KMS-11 (cell line): ENCODE measurements around the gene HEXIM2.

Experiments
- H2AFZ ChIP-seq: fragments of 200-600 bp; sonication (generic); 2 replicates; pipeline ENCODE4 v1.6.1; 2016; ENCODE audit warnings: antibody characterized with exemption, mixed run types, low read depth
- H3K27ac ChIP-seq: fragments of 200-600 bp; sonication (generic); 2 replicates; pipeline ENCODE4 v1.6.1; 2016; ENCODE audit warnings: mild to moderate bottlenecking, mixed run types
- H3K27me3 ChIP-seq: fragments of 200-600 bp; sonication (generic); 2 replicates; pipeline ENCODE4 v1.6.1; 2017; ENCODE audit warnings: mild to moderate bottlenecking, low read depth, mixed run types, moderate library complexity; ENCODE audit not compliant: insufficient read depth
- H3K36me3 ChIP-seq: fragments of 200-600 bp; sonication (generic); 2 replicates; pipeline ENCODE4 v1.6.1; 2017; ENCODE audit warnings: mild to moderate bottlenecking, mixed run types; ENCODE audit not compliant: insufficient read depth
- H3K4me1 ChIP-seq: fragments of 200-600 bp; sonication (generic); 2 replicates; pipeline ENCODE4 v1.6.1; 2016; ENCODE audit warnings: mild to moderate bottlenecking, low read depth, mixed run types; ENCODE audit not compliant: poor library complexity, severe bottlenecking
- H3K4me2 ChIP-seq: fragments of 200-600 bp; sonication (generic); 2 replicates; pipeline ENCODE4 v1.7.0; 2016; ENCODE audit warnings: mild to moderate bottlenecking, mixed run types
- H3K4me3 ChIP-seq: fragments of 200-600 bp; sonication (generic); IDR thresholded peaks from 2 replicates; pipeline ENCODE4 v1.6.1; 2017; ENCODE audit warnings: low read depth, low read length, mixed read lengths; ENCODE audit not compliant: insufficient read depth
- H3K79me2 ChIP-seq: fragments of 200-600 bp; sonication (generic); 2 replicates; pipeline ENCODE4 v1.6.1; 2016; ENCODE audit warnings: low read depth, mixed run types; ENCODE audit not compliant: insufficient read depth
- H3K9ac ChIP-seq: fragments of 200-600 bp; sonication (generic); 2 replicates; pipeline ENCODE4 v1.6.1; 2016; ENCODE audit warnings: mild to moderate bottlenecking, mixed run types
- H4K20me1 ChIP-seq: fragments of 200-600 bp; sonication (generic); 2 replicates; pipeline ENCODE4 v1.6.1; 2016; ENCODE audit warnings: mild to moderate bottlenecking, mixed run types; ENCODE audit not compliant: insufficient read depth
- TF ChIP-seq, protein P1 (sequence below): fragments of 200-600 bp; sonication (generic); conservative IDR thresholded peaks from 2 replicates; pipeline ENCODE4 v1.6.1; 2017; ENCODE audit warnings: low read depth, mild to moderate bottlenecking, antibody characterized with exemption, low read length, moderate library complexity, mixed read lengths

The HEXIM2 gene

DNA sequence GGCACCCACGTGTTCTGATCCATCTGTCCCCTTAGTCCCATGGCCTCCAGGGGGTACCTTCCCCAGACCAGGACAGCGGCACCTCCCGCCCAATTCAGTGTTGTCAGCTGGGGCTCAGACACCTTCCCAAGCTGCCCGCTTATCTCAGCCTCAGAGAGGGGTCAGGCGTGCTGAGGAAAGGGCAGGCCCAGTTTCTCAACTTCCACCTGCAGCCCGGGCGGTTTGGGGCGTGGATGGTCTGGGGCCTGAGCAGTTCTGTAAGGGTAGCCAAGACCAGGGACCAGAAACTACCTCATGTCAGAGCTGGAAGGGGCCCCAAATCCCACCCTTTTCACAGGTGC is 34.5 kb upstream of the HEXIM2 start:
- Histone ChIP-seq H3K4me2 (no peak overlapping the region), H4K20me1 (no peaks in the 10 kb centered on the region), H3K9ac (no peak overlapping the region), H3K36me3 (no peaks in the 10 kb centered on the region), H3K27ac (no peak overlapping the region), H3K4me1 (peaks cover 3% of the 10 kb centered on the region), H3K4me3 (no peak overlapping the region), H3K27me3 (no peaks in the 10 kb centered on the region), H3K79me2 (no peaks in the 10 kb centered on the region), H2AFZ (no peak overlapping the region)
- TF ChIP-seq, protein P1, sequence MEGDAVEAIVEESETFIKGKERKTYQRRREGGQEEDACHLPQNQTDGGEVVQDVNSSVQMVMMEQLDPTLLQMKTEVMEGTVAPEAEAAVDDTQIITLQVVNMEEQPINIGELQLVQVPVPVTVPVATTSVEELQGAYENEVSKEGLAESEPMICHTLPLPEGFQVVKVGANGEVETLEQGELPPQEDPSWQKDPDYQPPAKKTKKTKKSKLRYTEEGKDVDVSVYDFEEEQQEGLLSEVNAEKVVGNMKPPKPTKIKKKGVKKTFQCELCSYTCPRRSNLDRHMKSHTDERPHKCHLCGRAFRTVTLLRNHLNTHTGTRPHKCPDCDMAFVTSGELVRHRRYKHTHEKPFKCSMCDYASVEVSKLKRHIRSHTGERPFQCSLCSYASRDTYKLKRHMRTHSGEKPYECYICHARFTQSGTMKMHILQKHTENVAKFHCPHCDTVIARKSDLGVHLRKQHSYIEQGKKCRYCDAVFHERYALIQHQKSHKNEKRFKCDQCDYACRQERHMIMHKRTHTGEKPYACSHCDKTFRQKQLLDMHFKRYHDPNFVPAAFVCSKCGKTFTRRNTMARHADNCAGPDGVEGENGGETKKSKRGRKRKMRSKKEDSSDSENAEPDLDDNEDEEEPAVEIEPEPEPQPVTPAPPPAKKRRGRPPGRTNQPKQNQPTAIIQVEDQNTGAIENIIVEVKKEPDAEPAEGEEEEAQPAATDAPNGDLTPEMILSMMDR = no peak

DNA sequence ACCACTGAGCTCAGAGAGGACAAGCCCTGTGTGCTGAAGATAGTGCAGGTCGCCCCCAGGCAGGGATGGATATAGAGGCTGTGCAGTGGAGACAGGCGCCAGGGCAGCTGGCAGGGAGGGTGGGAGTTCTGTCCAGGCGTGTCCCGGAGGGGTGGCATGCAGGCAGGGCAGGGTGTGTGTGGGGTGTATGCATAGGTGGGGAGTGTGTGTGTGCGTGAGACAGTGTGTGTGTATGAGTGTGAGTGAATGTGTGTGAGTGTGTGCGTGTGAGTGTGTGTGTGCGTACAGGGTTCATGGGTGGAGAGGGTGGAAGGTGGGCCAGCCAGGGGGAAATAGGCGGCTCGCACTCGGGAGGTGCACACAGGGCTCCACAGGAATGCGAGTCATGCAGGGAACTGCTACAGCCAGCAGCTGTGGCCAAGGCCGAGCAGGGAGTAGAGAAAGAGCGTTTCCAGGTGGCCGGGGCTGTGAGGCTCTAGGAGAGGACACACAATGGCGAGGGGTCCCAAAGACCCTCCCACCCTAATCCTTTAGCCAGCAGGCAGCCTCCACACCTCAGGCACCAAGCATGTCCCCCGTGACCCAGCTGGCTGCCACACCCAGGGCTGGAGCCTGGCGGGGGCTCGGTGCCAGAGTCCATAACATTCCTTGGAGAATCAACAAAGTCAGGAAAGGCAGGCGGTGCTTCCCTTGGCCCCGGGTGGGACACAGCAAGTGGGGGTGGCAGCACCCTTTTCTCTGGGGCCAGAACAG is 34.0 kb upstream of the HEXIM2 start:
- Histone ChIP-seq H3K4me2 (no peak overlapping the region), H3K9ac (no peak overlapping the region), H2AFZ (no peak overlapping the region), H3K79me2 (no peaks in the 10 kb centered on the region), H3K27ac (no peak overlapping the region), H3K4me1 (peaks cover 3% of the 10 kb centered on the region), H3K4me3 (no peak overlapping the region), H3K27me3 (no peaks in the 10 kb centered on the region), H3K36me3 (no peaks in the 10 kb centered on the region), H4K20me1 (no peaks in the 10 kb centered on the region)
- TF ChIP-seq, protein P1 = no peak

DNA sequence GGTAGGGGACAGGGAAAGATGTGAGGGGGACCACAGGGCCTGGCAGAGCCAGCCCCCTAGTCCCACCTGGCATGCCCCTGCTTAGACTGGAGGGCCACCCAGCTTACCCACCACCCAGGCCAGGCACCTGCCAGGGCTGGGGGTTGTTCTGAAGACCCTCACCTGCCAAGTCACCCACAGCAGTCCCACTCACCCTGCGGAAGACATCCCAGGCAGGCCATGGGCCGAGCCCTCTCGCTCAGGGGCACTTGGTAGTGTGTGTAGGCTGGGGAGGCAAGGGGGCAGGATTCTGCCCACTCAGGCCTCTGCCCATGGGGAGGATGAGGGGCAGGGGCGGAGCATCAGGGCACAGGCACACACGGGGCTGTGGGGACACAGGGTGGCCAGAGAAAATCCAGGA is 33.3 kb upstream of the HEXIM2 start:
- H3K4me1 ChIP-seq = peaks cover 3% of the 10 kb centered on the region
- H3K79me2 ChIP-seq = no peaks in the 10 kb centered on the region
- TF ChIP-seq, protein P1 = no peak
- H2AFZ ChIP-seq = no peak overlapping the region
- no peak overlapping the region for H3K4me2 ChIP-seq
- no peak overlapping the region for H3K9ac ChIP-seq
- H3K27me3 ChIP-seq = no peaks in the 10 kb centered on the region
- no peaks in the 10 kb centered on the region for H3K36me3 ChIP-seq
- H3K4me3 ChIP-seq = no peak overlapping the region
- H4K20me1 ChIP-seq = no peaks in the 10 kb centered on the region
- H3K27ac ChIP-seq = no peak overlapping the region

DNA sequence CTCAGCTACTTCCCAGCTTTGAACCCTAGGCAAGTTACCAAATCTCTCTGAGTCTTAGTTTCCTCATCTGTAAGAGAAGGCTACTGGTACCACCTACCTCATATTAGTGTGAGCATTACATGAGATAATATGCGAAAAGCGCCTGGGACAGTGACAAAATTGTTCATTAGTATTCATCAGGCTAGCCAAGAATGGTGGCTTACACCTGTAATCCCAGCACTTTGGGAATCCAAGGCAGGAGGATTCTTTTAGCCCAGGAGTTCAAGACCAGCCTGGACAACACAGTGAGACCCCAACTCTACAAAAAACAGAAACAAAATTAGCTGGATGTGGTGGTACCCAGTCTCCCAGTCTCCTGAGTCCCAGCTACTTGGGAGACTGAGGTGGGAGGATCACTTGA is 32.7 kb upstream of the HEXIM2 start:
- TF ChIP-seq, protein P1 = no peak
- Histone ChIP-seq H3K9ac (no peak overlapping the region), H3K4me1 (peaks cover 3% of the 10 kb centered on the region), H3K4me3 (no peak overlapping the region), H3K4me2 (no peak overlapping the region), H3K27ac (no peak overlapping the region), H3K79me2 (no peaks in the 10 kb centered on the region), H4K20me1 (no peaks in the 10 kb centered on the region), H3K36me3 (no peaks in the 10 kb centered on the region), H3K27me3 (no peaks in the 10 kb centered on the region), H2AFZ (no peak overlapping the region)
